GM18870 (cell line): ENCODE measurements around the gene ZNF423.

Experiments
- ATAC-seq: cut with Tn5 transposase; IDR thresholded peaks from one replicate; pipeline ENCODE4 v1.9.1; 2021; ENCODE audit warnings: moderate library complexity; ENCODE audit not compliant: unreplicated experiment

Gene ZNF423

GRCh38 chr16:49631187-49632041 lies 224.5 kb downstream of the ZNF423 start:
- ATAC-seq = no peak

- ATAC-seq = no peak
Observed at GRCh38 chr16:49630783-49631182, 225.1 kb downstream of the ZNF423 start.

DNA sequence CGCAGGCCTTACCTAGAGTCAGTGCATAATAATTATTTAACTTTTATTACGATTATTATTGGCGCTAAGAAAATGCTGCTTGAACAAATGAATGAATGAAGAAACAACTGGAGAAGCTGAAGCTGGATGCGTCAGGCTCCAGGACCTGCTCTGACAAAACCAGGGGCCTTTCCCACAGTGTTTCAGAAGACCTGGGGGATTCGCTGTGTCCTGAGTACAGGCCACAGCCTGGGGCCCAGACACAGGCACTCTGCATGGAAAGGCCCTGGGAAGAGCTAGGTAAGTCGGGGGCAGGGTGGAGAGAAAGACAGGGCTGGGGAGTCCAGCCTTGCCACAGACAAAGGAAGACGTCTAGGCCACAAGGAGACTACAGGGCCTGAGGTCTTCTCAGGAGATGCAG lies 226.1 kb downstream of the ZNF423 start:
- ATAC-seq = no peak

DNA sequence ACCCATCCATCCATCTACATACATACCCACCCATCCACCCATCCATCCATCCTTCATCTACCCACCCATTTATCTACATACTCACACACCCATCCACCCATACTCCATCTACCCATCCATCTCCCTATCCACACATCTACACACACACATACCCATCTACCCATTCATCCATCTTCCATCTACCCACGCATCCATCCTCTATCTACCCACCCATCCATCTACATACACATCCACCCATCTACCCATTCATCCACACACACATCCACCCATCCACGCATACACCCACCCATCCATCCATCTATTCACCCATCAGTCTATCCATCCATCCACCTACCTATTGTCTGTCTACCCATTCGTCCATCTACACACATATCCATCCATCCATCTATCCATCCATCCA lies 227.8 kb downstream of the ZNF423 start:
- no peak for ATAC-seq

DNA sequence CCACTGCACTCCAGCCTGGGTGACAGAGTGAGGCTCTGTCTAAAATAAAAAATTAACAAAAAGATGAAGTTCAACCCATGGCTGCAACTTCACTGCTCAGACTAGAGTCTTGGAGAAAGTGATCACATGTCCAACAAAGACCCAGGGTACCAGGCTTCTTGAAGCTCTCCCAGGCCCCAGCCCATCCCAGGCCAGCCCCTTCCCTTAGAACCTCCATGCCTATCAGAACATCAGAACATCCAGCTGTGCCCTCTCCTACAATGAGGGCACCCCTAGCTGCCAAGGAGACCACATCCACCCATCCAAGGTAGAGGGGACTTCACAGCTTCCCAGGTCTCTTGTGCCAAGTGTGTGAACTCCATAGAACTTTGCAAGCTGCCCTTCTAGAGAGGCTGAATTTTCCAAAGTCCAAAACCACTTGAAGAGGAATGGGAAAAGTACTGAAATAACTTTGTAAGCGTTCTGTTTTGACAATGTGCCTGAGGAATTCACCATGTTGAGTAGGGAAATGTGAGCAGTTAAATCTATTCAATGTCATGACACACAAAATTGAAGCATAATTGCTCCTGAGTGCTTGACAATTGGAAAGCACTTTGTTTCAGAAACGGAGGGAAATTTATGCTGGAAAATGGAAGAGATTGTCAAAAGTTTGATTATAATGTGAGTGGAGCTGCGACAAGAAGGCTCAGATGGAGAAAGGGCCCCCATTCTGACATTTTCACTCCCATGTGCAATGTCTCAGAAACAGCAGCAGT lies 230.4 kb downstream of the ZNF423 start:
- no peak for ATAC-seq

DNA sequence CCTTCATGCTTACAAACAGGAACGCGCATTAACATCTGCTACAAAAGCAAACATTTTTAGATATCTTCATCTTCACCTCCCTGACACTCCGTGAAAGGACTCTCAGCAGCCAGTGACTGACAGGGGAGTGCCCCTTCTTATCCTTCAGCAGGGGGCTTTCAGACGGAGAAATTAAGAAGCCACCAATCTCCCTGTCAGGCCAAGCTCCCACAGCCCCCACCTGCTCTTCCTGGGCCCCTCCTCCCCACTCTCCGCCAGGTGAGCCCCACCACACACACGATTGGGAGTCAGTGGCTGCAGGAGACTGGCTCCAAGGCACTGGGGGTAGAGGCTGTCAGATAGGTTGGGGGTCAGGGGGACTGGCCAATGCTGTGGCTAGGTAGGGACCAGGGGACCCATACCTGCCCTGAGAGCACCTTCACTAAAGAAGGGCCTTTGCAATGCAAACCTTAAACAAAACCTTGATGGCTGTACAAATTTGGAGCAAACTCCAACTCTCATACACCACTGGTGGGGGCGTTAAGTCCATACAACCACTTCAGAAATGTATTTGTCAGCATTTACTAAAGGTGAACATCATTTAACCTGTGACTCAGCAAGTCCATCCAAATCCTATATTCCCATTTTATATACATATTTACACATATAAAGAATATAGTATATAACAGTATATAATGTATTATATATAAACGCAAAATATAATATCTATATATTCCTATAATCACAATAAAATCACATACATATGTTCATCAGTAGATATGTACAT lies 232.2 kb downstream of the ZNF423 start:
- ATAC-seq = no peak

DNA sequence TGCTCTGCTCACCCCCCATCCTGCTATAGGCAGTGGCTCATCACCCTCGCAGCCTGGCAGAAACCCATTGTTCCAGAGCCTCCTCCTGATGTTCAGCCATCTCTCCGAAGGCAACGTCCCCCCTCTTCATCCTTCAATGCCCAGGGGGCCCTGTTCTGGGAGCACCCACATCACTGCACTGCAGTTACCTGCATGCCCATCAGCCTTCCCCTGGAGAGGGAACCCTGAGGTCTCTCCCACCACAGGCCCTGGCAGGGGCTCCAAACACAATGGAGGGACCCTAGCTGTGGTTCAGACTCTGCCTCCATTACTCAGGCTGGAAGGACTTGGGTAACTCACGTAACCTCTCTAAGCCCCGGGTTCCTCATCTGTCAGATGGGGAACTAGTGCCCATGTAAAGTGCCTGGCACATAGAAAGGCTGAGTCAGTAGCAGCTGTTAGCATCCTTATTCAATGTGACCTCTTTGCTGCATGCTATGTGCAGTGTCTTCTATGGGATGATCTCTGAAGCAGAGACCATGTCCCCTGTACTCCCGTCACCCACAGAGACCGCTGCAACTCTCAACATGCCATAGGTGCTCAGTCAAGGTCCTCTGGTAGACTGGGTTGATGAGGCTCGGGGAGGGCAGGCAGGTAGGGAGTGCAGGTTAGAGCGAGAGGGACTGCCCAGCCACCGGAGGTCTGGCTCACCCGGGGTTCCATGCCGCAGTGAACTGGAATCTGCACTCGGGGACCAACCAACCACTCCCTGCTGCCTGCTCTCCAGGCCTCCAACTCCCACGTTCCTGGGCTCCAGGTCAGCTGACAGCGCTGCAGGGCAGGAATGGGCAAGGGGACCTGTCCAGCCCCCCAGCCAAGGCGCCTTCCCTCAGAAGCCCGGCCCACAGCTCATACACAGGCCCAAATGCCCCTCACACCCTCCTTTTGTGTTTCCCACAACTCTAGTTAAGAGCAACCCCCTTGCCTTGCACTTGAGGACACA lies 233.2 kb downstream of the ZNF423 start:
- ATAC-seq = no peak

- ATAC-seq = no peak
Observed at GRCh38 chr16:49622084-49622390, 233.9 kb downstream of the ZNF423 start.

- no peak for ATAC-seq
Observed at GRCh38 chr16:49621241-49622083, 234.4 kb downstream of the ZNF423 start.

DNA sequence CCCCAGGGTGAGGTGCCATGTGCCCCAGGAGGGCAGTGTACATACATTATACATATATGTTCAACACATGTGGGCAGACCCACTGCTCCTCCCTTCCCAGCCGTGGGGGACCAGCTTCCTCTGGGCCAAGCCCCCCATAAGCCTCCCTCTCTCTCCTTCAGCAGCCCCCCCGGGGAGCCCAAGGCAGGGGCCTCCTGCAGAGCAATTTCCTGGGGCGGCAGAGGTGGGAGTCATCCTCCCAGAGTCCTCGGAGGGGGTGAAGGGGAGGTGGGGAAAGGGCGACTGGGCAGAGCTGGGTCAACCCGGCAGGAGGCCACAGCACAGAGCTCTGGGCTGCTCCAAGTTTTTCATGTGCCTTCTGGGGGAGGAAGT lies 235.1 kb downstream of the ZNF423 start:
- no peak for ATAC-seq

DNA sequence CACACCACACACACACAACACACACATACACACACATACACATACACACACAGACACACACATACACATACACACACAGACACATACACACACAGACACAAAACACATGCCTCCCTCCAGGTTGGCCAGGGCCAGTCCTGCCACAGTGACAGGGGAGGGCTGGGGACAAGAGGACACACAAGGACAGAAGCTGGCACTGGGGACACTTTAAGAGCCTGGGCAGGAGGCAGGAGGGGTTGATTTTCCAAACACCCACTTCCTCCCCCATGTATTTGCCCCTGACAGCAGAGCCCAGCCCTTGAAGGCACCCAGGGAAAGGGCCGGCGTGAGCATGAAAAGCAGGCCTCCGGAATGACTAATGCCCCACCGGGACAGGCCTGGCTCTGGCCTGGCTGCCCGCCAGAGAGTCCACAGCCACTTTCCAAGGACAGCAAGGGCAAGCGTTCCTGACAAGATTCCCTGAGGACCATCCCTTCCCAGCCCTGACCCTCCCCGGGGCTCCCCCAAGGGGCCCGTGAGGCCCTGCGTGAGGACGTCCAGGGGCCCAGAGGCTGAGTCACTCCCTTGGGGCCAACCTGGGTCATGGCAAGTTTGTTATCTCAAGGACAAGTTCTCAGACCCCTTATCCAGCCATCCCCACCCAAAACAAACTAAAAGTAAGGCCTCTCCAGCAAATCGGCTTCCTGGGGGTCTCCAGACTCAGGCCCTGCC lies 235.6 kb downstream of the ZNF423 start:
- ATAC-seq = no peak

GRCh38 chr16:49619811-49620157 lies 236.1 kb downstream of the ZNF423 start:
- ATAC-seq = no peak

DNA sequence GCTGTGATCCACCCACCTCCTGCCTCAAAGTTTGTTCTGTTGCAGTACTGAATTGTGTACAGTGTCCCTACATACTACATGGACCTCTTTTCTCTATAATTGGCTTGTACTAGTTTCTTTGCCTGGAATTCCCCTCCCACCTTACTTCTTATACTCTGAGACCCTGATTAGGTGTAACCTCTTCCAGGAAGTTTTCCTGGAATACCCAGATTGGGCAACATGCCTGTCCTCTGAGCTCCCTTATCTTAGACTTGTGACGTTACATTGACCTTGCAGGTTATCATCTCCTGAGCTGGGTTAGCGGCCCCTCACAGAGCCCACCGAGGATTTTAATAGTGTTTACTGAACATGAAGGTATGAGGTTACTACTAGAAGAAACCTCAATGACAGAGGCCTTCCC lies 237.0 kb downstream of the ZNF423 start:
- no peak for ATAC-seq

GRCh38 chr16:49617710-49618330 lies 238.1 kb downstream of the ZNF423 start:
- ATAC-seq = no peak

- ATAC-seq = no peak
Observed at GRCh38 chr16:49617016-49617629, 238.8 kb downstream of the ZNF423 start.

- ATAC-seq = no peak
Observed at GRCh38 chr16:49615576-49615975, 240.3 kb downstream of the ZNF423 start.

- no peak for ATAC-seq
Observed at GRCh38 chr16:49610983-49611382, 244.9 kb downstream of the ZNF423 start.

DNA sequence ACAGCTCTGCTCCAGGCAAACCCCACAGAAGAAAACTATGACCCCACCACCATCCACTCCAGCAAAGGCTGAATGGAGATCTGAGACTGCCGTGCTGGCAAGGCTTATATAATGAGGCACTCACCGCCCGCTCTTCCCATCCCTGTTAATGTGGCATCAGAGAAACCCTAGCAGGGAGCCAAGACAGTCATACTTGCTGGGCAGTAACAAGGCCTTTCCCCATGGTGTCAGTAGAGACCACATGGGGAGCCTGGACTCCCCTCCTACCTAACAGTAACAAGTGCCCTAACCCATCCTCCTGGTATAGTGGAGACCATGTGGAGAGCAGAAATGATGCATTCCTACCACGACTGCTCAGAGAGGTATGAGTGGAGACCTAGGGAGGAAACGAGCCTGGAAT lies 247.1 kb downstream of the ZNF423 start:
- no peak for ATAC-seq
